ENCODE results near the gene MIS18A. TPM values are rescaled to one million over a fixed set of nuclear protein-coding genes. Genes with fewer than 3 reads are reported as not detected.

Gene MIS18A
- total and polyA plus RNA-seq, 8 donors, result 2.0 to 4.2 (median 2.8) TPM

DNA sequence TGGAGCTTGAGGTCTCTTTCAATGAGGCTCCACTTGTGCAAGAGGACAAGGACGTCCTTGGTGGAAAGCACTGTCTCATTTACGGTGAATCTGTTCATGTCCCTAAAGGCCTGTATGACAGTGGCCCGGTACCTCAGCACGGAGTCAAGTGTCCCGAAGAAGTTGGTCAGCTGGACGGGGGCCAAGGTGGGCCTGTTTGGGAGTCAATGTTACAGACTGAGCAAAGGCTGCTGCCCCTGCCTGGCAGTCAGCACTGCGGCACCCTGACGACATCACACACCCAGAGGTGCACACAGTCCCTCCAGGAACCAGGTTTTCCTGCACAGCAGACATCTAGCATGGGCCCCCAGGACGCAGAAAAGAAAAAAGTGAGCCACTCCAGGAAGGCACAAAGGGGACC lies 38.9 kb upstream of the MIS18A start:
- TF ChIP-seq, protein P1, sequence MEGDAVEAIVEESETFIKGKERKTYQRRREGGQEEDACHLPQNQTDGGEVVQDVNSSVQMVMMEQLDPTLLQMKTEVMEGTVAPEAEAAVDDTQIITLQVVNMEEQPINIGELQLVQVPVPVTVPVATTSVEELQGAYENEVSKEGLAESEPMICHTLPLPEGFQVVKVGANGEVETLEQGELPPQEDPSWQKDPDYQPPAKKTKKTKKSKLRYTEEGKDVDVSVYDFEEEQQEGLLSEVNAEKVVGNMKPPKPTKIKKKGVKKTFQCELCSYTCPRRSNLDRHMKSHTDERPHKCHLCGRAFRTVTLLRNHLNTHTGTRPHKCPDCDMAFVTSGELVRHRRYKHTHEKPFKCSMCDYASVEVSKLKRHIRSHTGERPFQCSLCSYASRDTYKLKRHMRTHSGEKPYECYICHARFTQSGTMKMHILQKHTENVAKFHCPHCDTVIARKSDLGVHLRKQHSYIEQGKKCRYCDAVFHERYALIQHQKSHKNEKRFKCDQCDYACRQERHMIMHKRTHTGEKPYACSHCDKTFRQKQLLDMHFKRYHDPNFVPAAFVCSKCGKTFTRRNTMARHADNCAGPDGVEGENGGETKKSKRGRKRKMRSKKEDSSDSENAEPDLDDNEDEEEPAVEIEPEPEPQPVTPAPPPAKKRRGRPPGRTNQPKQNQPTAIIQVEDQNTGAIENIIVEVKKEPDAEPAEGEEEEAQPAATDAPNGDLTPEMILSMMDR (IDR thresholded peaks at IDR 0.05), result no peak
- DNase-seq (no peak), ATAC-seq (no peak), FAIRE-seq (no peak)
- WGBS, 2 donors, result 80 to 84% methylated on average over 9 of the region's 9 CpGs
- intact Hi-C loops (cut with DNase I), result no loop called here
- no peaks in the 10 kb centered on the region for H3K27me3 ChIP-seq
- H3K4me1 ChIP-seq, result no peaks in the 10 kb centered on the region
- peaks cover 0 to 80% (median 45%) of the 10 kb centered on the region in 3 donors for H3K36me3 ChIP-seq
- H3K27ac ChIP-seq, result no peak overlapping the region
- H3K4me3 ChIP-seq, result no peak overlapping the region
- H3K9me3 ChIP-seq, result no peaks in the 10 kb centered on the region

DNA sequence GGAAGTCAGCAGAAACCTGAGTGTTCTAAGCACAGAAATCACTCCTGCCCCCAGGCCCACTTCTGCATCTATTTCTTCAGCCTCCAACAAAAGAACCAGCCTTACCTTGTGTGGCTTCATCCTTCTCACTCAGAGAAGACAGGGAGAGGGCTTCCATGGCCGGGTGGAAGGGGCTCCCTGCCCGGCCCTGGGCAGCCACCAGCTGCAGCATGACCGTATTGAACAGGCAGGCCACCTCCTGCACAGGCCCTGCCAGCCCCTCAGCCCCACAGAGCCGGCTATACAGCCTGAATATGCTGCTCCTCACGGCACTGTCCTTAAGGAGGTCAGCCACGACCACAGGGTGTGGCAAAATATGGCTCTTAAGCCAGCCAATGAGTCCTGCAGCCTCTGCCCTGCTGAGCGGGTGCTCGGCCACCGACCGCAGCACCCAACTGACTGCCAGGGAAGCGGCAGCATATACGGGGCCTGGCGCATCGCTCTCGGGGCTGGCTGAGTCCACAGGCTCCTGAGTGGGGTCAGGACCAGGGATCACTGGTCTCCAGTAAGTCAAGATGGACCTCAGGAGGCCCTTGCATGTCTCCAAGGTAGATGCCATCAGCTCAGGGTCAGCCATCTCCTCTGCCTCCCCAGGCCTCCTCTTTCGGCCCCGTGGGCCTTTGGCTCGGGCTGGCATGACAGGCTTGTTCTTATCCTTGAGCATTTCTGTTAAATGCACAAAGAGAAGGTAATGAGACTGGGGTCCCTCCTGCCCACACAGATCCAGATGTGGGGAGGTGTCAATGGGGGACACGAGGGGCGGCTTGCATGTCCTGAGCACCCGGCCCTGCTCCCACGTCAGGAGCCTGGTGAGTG lies 37.7 kb upstream of the MIS18A start:
- Histone ChIP-seq H3K4me1 (no peaks in the 10 kb centered on the region), H3K9me3 (no peaks in the 10 kb centered on the region), H3K27me3 (no peaks in the 10 kb centered on the region), H3K27ac (no peak overlapping the region), H3K4me3 (no peak overlapping the region), H3K36me3 (peaks cover 0 to 75% (median 36%) of the 10 kb centered on the region in 3 donors)
- ATAC-seq (no peak), FAIRE-seq (no peak), DNase-seq (no peak)
- TF ChIP-seq, protein P1 (IDR thresholded peaks at IDR 0.05), result no peak
- intact Hi-C loops (cut with DNase I), result no loop called here
- 93 to 95% methylated on average over 22 of the region's 22 CpGs for WGBS, 2 donors

DNA sequence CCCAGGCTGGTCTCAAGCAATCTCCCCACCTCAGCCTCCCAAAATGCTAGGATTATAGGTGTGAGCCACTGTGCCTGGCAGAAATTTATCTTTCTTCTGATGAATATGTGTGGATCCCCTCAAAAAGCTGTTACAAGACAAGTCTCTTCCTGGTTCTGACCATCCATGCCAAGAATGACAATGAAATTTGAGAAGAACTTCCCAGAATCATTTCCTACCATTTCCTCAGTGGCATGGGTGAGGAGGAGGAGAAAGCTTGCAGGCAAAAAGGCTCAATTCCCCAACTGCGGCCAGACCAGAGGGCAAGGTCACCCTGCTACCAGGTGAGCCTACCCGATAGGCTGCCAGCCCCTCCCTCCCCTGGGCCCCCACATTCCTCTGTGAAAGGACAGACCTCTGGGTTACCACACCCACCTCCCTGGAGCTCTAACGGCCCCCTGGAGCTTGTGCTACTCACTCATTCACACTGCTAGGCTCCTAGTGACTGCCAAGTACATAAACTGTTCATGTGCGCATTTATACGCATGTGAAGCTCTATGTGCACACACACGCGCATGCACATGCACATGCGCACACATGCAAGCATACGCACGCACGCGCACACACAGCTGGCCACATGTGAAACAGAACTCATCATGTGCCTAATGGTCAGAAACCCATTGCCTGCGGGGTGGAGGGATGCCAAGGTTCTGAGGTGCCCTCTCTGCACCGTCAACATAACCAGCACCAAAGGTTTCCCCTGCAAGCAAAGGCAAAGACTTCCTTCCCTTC lies 36.8 kb upstream of the MIS18A start:
- H3K9me3 ChIP-seq, result no peaks in the 10 kb centered on the region
- WGBS, 2 donors, result 87 to 89% methylated on average over 14 of the region's 14 CpGs
- DNase-seq (peak in 1 of 6 donors; percentile 6), FAIRE-seq (no peak), ATAC-seq (no peak)
- peaks cover 0 to 66% (median 29%) of the 10 kb centered on the region in 3 donors for H3K36me3 ChIP-seq
- TF ChIP-seq, protein P1 (IDR thresholded peaks at IDR 0.05), result no peak
- H3K27me3 ChIP-seq, result no peaks in the 10 kb centered on the region
- intact Hi-C loops (cut with DNase I), result no loop called here
- no peak overlapping the region for H3K27ac ChIP-seq
- no peak overlapping the region for H3K4me3 ChIP-seq
- H3K4me1 ChIP-seq, result no peaks in the 10 kb centered on the region

DNA sequence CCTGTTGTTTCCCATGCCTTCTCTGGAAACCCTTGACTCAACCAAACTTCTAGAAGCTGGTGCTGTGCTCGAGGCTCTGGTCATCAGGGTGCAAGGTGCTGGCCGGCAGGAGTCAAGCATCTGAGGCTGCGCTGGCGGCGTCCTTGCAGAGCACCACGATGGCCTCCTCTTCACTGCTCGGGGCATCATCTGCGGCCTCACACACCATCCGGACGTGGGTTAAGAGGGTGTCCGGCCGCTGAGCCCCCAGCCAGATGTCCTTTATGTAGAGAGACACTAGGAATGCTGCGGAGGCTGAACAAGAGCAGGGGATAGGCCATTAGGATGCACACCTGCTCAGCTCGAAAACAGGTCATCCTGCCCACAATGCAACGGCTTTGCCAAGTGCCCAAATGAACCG lies 36.0 kb upstream of the MIS18A start:
- TF ChIP-seq, protein P1 (IDR thresholded peaks at IDR 0.05), result no peak
- no peaks in the 10 kb centered on the region for H3K27me3 ChIP-seq
- ATAC-seq (no peak), FAIRE-seq (no peak), DNase-seq (peak in 1 of 6 donors; percentile 3)
- no peaks in the 10 kb centered on the region for H3K4me1 ChIP-seq
- no peak overlapping the region for H3K4me3 ChIP-seq
- H3K27ac ChIP-seq, result no peak overlapping the region
- no peaks in the 10 kb centered on the region for H3K9me3 ChIP-seq
- 91 to 93% methylated on average over 16 of the region's 16 CpGs for WGBS, 2 donors
- intact Hi-C loops (cut with DNase I), result no loop called here
- peaks cover 0 to 58% (median 20%) of the 10 kb centered on the region in 3 donors for H3K36me3 ChIP-seq

All from pancreas (tissue), 10 donors.